ENCODE results near the gene MRPS27.

The MRPS27 gene

GRCh38 chr5:72364171-72364570, 44.1 kb upstream of the MRPS27 start:
- Histone ChIP-seq H3K9me3 (ENCODE audit: control extremely low read depth in 1 of 5, control insufficient read depth in 4 of 5, insufficient read depth in 2 of 5, low read depth in 1 of 5, low read length in 4 of 5) (no peaks in the 10 kb centered on the region), H3K4me3 (ENCODE audit: control insufficient read depth in 1 of 7, extremely low read depth in 1 of 7, insufficient read depth in 4 of 7, low read depth in 2 of 7, low read length in 6 of 7) (no peak overlapping the region), H3K36me3 (ENCODE audit: control insufficient read depth in 4 of 4, insufficient read depth in 4 of 4, low read length in 3 of 4) (peaks cover 6 to 32% (median 20%) of the 10 kb centered on the region in 4 experiments), H3K27me3 (replicated peaks in 2 of 5; ENCODE audit: control insufficient read depth in 4 of 5, insufficient read depth in 5 of 5, low read length in 4 of 5) (no peaks in the 10 kb centered on the region), H3K27ac (ENCODE audit: insufficient read depth in 1 of 2, low read depth in 1 of 2, low read length in 2 of 2, poor library complexity in 1 of 2, severe bottlenecking in 2 of 2) (no peak overlapping the region), H3K4me1 (ENCODE audit: control extremely low read depth in 1 of 4, control insufficient read depth in 4 of 4, insufficient read depth in 4 of 4, low read length in 3 of 4) (peaks cover 0 to 13% (median 0%) of the 10 kb centered on the region in 4 experiments)
- DNase-seq: no peak
- POLR2A ChIA-PET: no interaction called here
- CTCF ChIA-PET: interaction anchor here (0.6 to 1.1 kb wide), 4 partner anchors 23 to 455 kb away, joined by 3 to 4 read pairs (median 3); no protein-coding TSS in a partner anchor
- WGBS (ENCODE audit: insufficient coverage): no CpG with 5 or more reads among the region's 1 CpG

DNA sequence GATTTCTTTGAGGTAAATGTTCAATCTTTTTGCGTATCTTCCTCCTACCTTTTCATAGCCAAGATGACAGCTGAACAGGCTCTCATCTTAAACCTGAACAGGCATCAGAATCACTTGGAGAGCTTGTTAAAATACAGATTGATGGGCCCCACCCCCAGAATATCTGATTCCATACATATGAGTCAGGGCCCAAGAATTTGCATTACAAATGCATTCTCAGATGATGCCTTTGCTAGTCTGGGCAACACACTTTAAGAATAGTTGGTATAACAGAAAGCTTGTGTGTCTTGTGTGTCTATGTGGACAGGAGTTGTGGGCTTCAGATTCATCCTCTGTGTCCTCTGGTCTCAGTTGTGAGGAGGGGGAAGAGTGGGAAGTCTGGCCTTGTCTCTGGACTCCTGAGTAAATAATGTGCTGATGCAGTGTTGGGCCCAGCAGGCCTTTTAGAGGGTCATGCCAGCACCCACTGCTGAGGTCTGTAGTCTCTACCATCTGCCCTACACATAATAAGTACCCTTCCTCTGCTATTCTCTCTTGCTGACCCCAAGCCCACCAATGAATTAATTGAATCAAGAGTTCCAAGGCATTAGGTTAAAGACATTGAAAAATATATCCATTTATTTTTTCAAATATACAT, 43.2 kb upstream of the MRPS27 start:
- no peak for DNase-seq
- Histone ChIP-seq H3K36me3 (ENCODE audit: control insufficient read depth in 4 of 4, insufficient read depth in 4 of 4, low read length in 3 of 4) (peaks cover 6 to 40% (median 22%) of the 10 kb centered on the region in 4 experiments), H3K27ac (ENCODE audit: insufficient read depth in 1 of 2, low read depth in 1 of 2, low read length in 2 of 2, poor library complexity in 1 of 2, severe bottlenecking in 2 of 2) (no peak overlapping the region), H3K4me1 (ENCODE audit: control extremely low read depth in 1 of 4, control insufficient read depth in 4 of 4, insufficient read depth in 4 of 4, low read length in 3 of 4) (peaks cover 0 to 9% (median 0%) of the 10 kb centered on the region in 4 experiments), H3K9me3 (ENCODE audit: control extremely low read depth in 1 of 5, control insufficient read depth in 4 of 5, insufficient read depth in 2 of 5, low read depth in 1 of 5, low read length in 4 of 5) (no peaks in the 10 kb centered on the region), H3K4me3 (ENCODE audit: control insufficient read depth in 1 of 7, extremely low read depth in 1 of 7, insufficient read depth in 4 of 7, low read depth in 2 of 7, low read length in 6 of 7) (no peak overlapping the region), H3K27me3 (replicated peaks in 2 of 5; ENCODE audit: control insufficient read depth in 4 of 5, insufficient read depth in 5 of 5, low read length in 4 of 5) (no peaks in the 10 kb centered on the region)
- no CpG with 5 or more reads among the region's 1 CpG for WGBS (ENCODE audit: insufficient coverage)
- ChIA-PET POLR2A (no interaction called here), CTCF (interaction anchor here (0.6 to 1.1 kb wide), 3 partner anchors 11 to 456 kb away, joined by 3 to 4 read pairs (median 3); no protein-coding TSS in a partner anchor)

- ChIA-PET POLR2A (no interaction called here), CTCF (no interaction called here)
- Histone ChIP-seq H3K36me3 (ENCODE audit: control insufficient read depth in 4 of 4, insufficient read depth in 4 of 4, low read length in 3 of 4) (peaks cover 6 to 44% (median 24%) of the 10 kb centered on the region in 4 experiments), H3K4me1 (ENCODE audit: control extremely low read depth in 1 of 4, control insufficient read depth in 4 of 4, insufficient read depth in 4 of 4, low read length in 3 of 4) (no peaks in the 10 kb centered on the region), H3K27me3 (replicated peaks in 2 of 5; ENCODE audit: control insufficient read depth in 4 of 5, insufficient read depth in 5 of 5, low read length in 4 of 5) (no peaks in the 10 kb centered on the region), H3K27ac (ENCODE audit: insufficient read depth in 1 of 2, low read depth in 1 of 2, low read length in 2 of 2, poor library complexity in 1 of 2, severe bottlenecking in 2 of 2) (no peak overlapping the region), H3K9me3 (ENCODE audit: control extremely low read depth in 1 of 5, control insufficient read depth in 4 of 5, insufficient read depth in 2 of 5, low read depth in 1 of 5, low read length in 4 of 5) (no peaks in the 10 kb centered on the region), H3K4me3 (ENCODE audit: control insufficient read depth in 1 of 7, extremely low read depth in 1 of 7, insufficient read depth in 4 of 7, low read depth in 2 of 7, low read length in 6 of 7) (no peak overlapping the region)
- no CpG with 5 or more reads among the region's 1 CpG for WGBS (ENCODE audit: insufficient coverage)
- no peak for DNase-seq
These were observed 39.8 kb upstream of the MRPS27 start for GRCh38 chr5:72359886-72360285.

DNA sequence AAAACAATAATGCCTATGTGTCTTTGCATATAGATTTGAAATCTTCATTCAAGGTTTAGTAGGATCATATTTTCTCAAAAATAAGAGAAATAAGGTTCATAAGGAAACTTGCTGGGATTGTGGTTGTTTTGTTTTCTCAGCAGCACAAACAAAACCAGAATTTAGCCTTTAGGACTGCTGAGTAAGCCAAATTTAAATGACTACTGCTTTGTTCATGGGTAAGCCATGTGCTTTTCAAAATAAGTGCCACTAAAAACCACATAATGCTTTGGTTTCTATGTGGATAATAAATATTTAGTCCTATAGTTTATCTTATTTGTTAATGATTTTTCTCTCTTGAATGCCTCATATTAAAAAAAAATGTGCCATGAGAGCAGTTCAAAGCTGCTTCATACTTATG, 38.9 kb upstream of the MRPS27 start:
- Histone ChIP-seq H3K27me3 (replicated peaks in 2 of 5; ENCODE audit: control insufficient read depth in 4 of 5, insufficient read depth in 5 of 5, low read length in 4 of 5) (no peaks in the 10 kb centered on the region), H3K4me1 (ENCODE audit: control extremely low read depth in 1 of 4, control insufficient read depth in 4 of 4, insufficient read depth in 4 of 4, low read length in 3 of 4) (no peaks in the 10 kb centered on the region), H3K36me3 (ENCODE audit: control insufficient read depth in 4 of 4, insufficient read depth in 4 of 4, low read length in 3 of 4) (peaks cover 6 to 44% (median 24%) of the 10 kb centered on the region in 4 experiments), H3K9me3 (ENCODE audit: control extremely low read depth in 1 of 5, control insufficient read depth in 4 of 5, insufficient read depth in 2 of 5, low read depth in 1 of 5, low read length in 4 of 5) (no peaks in the 10 kb centered on the region), H3K27ac (ENCODE audit: insufficient read depth in 1 of 2, low read depth in 1 of 2, low read length in 2 of 2, poor library complexity in 1 of 2, severe bottlenecking in 2 of 2) (no peak overlapping the region), H3K4me3 (ENCODE audit: control insufficient read depth in 1 of 7, extremely low read depth in 1 of 7, insufficient read depth in 4 of 7, low read depth in 2 of 7, low read length in 6 of 7) (no peak overlapping the region)
- ChIA-PET POLR2A (no interaction called here), CTCF (no interaction called here)
- DNase-seq: no peak

DNA sequence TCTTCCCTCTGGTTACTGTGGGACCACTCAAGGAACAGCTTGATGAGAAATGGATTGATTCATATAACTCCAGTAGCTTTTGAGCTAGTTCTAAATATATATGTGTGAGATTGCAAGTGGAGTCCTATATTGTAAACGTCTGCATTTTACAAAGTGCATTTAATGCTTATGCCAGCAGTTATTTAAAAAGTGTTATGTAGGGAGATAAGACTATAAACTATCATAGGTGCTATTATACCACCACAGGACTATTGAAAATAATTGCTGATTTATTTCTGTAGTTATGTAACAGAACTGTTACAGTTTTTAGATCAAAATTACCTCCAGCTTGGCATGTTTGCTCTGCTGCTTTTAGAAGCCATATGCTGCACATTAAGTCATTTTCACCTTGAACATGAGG, 36.3 kb upstream of the MRPS27 start:
- CTCF ChIA-PET: interaction anchor here (0.6 to 4.6 kb wide), 6 partner anchors 10 to 576 kb away, joined by 3 to 22 read pairs (median 3); no protein-coding TSS in a partner anchor
- POLR2A ChIA-PET: no interaction called here
- WGBS (ENCODE audit: insufficient coverage): 100% methylated on average over 1 of the region's 1 CpG

GRCh38 chr5:72355706-72356299, 35.8 kb upstream of the MRPS27 start:
- CTCF ChIA-PET: interaction anchor here (0.6 to 4.6 kb wide), 5 partner anchors 10 to 576 kb away, joined by 3 to 22 read pairs (median 3); no protein-coding TSS in a partner anchor
- peaks cover 0 to 9% (median 0%) of the 10 kb centered on the region in 4 experiments for H3K4me1 ChIP-seq (ENCODE audit: control extremely low read depth in 1 of 4, control insufficient read depth in 4 of 4, insufficient read depth in 4 of 4, low read length in 3 of 4)
- DNase-seq: no peak

More for the DNA sequence above, 36.3 kb upstream of the MRPS27 start:
- no peak overlapping the region for H3K4me3 ChIP-seq (ENCODE audit: control insufficient read depth in 1 of 7, extremely low read depth in 1 of 7, insufficient read depth in 4 of 7, low read depth in 2 of 7, low read length in 6 of 7)
- peaks cover 0 to 6% (median 0%) of the 10 kb centered on the region in 4 experiments for H3K4me1 ChIP-seq (ENCODE audit: control extremely low read depth in 1 of 4, control insufficient read depth in 4 of 4, insufficient read depth in 4 of 4, low read length in 3 of 4)
- no peaks in the 10 kb centered on the region for H3K27me3 ChIP-seq (replicated peaks in 2 of 5; ENCODE audit: control insufficient read depth in 4 of 5, insufficient read depth in 5 of 5, low read length in 4 of 5)
- H3K27ac ChIP-seq (ENCODE audit: insufficient read depth in 1 of 2, low read depth in 1 of 2, low read length in 2 of 2, poor library complexity in 1 of 2, severe bottlenecking in 2 of 2): no peak overlapping the region
- no peaks in the 10 kb centered on the region for H3K9me3 ChIP-seq (ENCODE audit: control extremely low read depth in 1 of 5, control insufficient read depth in 4 of 5, insufficient read depth in 2 of 5, low read depth in 1 of 5, low read length in 4 of 5)
- no peak for DNase-seq
- H3K36me3 ChIP-seq (ENCODE audit: control insufficient read depth in 4 of 4, insufficient read depth in 4 of 4, low read length in 3 of 4): peaks cover under 1 to 33% (median 13%) of the 10 kb centered on the region in 4 experiments

GRCh38 chr5:72353046-72353445, 33.0 kb upstream of the MRPS27 start:
- ChIA-PET POLR2A (no interaction called here), CTCF (interaction anchor here (1.8 kb wide), 1 partner anchor 13 kb away, joined by 6 read pairs; no protein-coding TSS in a partner anchor)
- Histone ChIP-seq H3K27me3 (replicated peaks in 2 of 5; ENCODE audit: control insufficient read depth in 4 of 5, insufficient read depth in 5 of 5, low read length in 4 of 5) (no peaks in the 10 kb centered on the region), H3K9me3 (ENCODE audit: control extremely low read depth in 1 of 5, control insufficient read depth in 4 of 5, insufficient read depth in 2 of 5, low read depth in 1 of 5, low read length in 4 of 5) (no peaks in the 10 kb centered on the region), H3K4me1 (ENCODE audit: control extremely low read depth in 1 of 4, control insufficient read depth in 4 of 4, insufficient read depth in 4 of 4, low read length in 3 of 4) (peaks cover 11 to 26% (median 15%) of the 10 kb centered on the region in 4 experiments), H3K36me3 (ENCODE audit: control insufficient read depth in 4 of 4, insufficient read depth in 4 of 4, low read length in 3 of 4) (peaks cover 0 to 4% (median 3%) of the 10 kb centered on the region in 4 experiments), H3K27ac (ENCODE audit: insufficient read depth in 1 of 2, low read depth in 1 of 2, low read length in 2 of 2, poor library complexity in 1 of 2, severe bottlenecking in 2 of 2) (no peak overlapping the region), H3K4me3 (ENCODE audit: control insufficient read depth in 1 of 7, extremely low read depth in 1 of 7, insufficient read depth in 4 of 7, low read depth in 2 of 7, low read length in 6 of 7) (no peak overlapping the region)
- no peak for DNase-seq

More at GRCh38 chr5:72355706-72356299, 35.8 kb upstream of the MRPS27 start:
- H3K36me3 ChIP-seq (ENCODE audit: control insufficient read depth in 4 of 4, insufficient read depth in 4 of 4, low read length in 3 of 4): peaks cover 0 to 27% (median 9%) of the 10 kb centered on the region in 4 experiments
- WGBS (ENCODE audit: insufficient coverage): no CpG with 5 or more reads among the region's 5 CpGs
- no peaks in the 10 kb centered on the region for H3K27me3 ChIP-seq (replicated peaks in 2 of 5; ENCODE audit: control insufficient read depth in 4 of 5, insufficient read depth in 5 of 5, low read length in 4 of 5)
- H3K4me3 ChIP-seq (ENCODE audit: control insufficient read depth in 1 of 7, extremely low read depth in 1 of 7, insufficient read depth in 4 of 7, low read depth in 2 of 7, low read length in 6 of 7): no peak overlapping the region
- POLR2A ChIA-PET: no interaction called here
- H3K9me3 ChIP-seq (ENCODE audit: control extremely low read depth in 1 of 5, control insufficient read depth in 4 of 5, insufficient read depth in 2 of 5, low read depth in 1 of 5, low read length in 4 of 5): no peaks in the 10 kb centered on the region
- no peak overlapping the region for H3K27ac ChIP-seq (ENCODE audit: insufficient read depth in 1 of 2, low read depth in 1 of 2, low read length in 2 of 2, poor library complexity in 1 of 2, severe bottlenecking in 2 of 2)

Measured in common myeloid progenitor, CD34-positive (primary cell).